Mucosa of descending colon (tissue), 3 donors: ENCODE results near the gene POLR3E. TPM values are rescaled to one million over a fixed set of nuclear protein-coding genes. Genes with fewer than 3 reads are reported as not detected.
"Not testable (repeated sequence)": the region's sequence is repeated elsewhere in the genome, so short reads cannot be mapped to it uniquely, and the experiment has no call there.

Source experiments
- ATAC-seq: fragments of 200-7000 bp; cut with Tn5 transposase; one replicate; pipeline ENCODE4 v1.9.1; 2020; ENCODE audit warnings: mild to moderate bottlenecking, moderate library complexity
- DNase-seq, 3 donors: peaks; one replicate each; pipeline ENCODE4 v3.0.0-alpha.2; 2020
- H3K36me3 ChIP-seq: fragments of 200-600 bp; one replicate; pipeline ENCODE4 v1.8.0; 2021; ENCODE audit warnings: low read depth, mild to moderate bottlenecking
- H3K4me1 ChIP-seq: fragments of 200-600 bp; one replicate; pipeline ENCODE4 v1.8.0; 2021; ENCODE audit warnings: low read depth, mild to moderate bottlenecking
- H3K4me3 ChIP-seq: fragments of 200-600 bp; one replicate; pipeline ENCODE4 v1.8.0; 2021; ENCODE audit warnings: mild to moderate bottlenecking
- H3K9me3 ChIP-seq: fragments of 200-600 bp; one replicate; pipeline ENCODE4 v1.8.0; 2021; ENCODE audit warnings: mild to moderate bottlenecking
- intact Hi-C, 2 donors: fragments of 100-400 bp; cut with DNase I in 1 of 2; cut with micrococcal nuclease in 1 of 2; formaldehyde crosslinking; loops; one replicate each; pipeline versions ENCODE4 v1.11.0 to v1.11.1; 2022; cut with DNase I, micrococcal nuclease
- total RNA-seq, 3 donors: library from RNA; stranded (reverse); fragmentation: NEBNext Ultra II Directional in 2 of 3; extraction: Animal tissue kit (Norgen Biotek cat#: 25700) in 2 of 3; gene quantifications; one replicate each; pipeline versions ENCODE4 v1.2.1 to v1.2.4, GENCODE V29; 2021 to 2023
- TF ChIP-seq, protein P1 (sequence below): fragments of 200-600 bp; IDR thresholded peaks from one replicate; pipeline ENCODE4 v1.8.0; 2022; ENCODE audit warnings: antibody characterized with exemption, mild to moderate bottlenecking
- donor health status: DM: no; HTN: no; CAD: no; lungs with moderate emphysema.
- donor health status: DM: no; HTN: no; CAD: no.
- donor health status: DM: no; HTN: yes; CAD: no.

Gene POLR3E
- total RNA-seq, 3 donors from 2014 or later = 37.7 to 54.5 (median 49.5) TPM

DNA sequence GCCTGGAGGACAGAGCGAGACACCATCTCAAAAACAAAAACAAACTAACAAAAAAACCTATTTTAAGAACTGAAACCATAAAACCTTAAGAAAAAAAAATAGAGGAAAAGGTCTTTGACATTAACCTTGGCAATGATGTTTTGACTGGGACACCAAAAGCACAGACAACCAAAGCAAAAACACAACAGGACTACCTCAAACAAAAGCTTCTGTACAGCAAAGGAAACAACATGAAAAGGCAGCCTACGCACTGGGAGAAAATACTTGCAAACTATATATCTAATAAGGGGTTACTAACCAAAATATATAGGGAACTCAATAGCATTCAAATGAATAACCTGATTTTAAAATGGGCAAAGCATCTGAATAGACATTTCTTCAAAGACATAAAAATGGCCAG is 44.9 kb downstream of the POLR3E start:
- Histone ChIP-seq H3K36me3 (peaks cover 1% of the 10 kb centered on the region), H3K9me3 (peaks cover 6% of the 10 kb centered on the region), H3K4me3 (no peak overlapping the region), H3K4me1 (no peaks in the 10 kb centered on the region)
- ATAC-seq (no peak), DNase-seq (no peak)
- TF ChIP-seq, protein P1, sequence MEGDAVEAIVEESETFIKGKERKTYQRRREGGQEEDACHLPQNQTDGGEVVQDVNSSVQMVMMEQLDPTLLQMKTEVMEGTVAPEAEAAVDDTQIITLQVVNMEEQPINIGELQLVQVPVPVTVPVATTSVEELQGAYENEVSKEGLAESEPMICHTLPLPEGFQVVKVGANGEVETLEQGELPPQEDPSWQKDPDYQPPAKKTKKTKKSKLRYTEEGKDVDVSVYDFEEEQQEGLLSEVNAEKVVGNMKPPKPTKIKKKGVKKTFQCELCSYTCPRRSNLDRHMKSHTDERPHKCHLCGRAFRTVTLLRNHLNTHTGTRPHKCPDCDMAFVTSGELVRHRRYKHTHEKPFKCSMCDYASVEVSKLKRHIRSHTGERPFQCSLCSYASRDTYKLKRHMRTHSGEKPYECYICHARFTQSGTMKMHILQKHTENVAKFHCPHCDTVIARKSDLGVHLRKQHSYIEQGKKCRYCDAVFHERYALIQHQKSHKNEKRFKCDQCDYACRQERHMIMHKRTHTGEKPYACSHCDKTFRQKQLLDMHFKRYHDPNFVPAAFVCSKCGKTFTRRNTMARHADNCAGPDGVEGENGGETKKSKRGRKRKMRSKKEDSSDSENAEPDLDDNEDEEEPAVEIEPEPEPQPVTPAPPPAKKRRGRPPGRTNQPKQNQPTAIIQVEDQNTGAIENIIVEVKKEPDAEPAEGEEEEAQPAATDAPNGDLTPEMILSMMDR = no peak
- intact Hi-C loops = no loop called here

DNA sequence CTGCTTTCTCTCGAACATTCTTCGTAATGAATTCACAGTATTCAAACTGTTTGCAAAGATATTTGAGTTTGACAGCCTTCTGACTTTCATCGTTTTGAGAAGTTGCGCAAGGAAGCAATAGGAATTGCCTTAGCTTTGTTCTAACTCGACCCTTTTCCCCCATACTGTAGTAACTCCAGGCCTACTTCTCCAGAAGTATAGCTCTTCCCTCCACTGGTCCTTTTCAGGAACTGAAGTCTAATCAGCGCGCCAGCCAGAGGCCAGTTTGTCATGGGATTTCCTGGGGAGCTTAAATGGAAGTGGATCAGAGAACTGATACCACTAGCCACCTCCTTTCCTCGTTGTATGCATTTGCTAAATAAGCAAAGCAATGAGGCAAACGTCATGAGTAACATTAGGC is 49.3 kb downstream of the POLR3E start:
- Histone ChIP-seq H3K4me3 (no peak overlapping the region), H3K9me3 (no peaks in the 10 kb centered on the region), H3K36me3 (peaks cover 10% of the 10 kb centered on the region), H3K4me1 (no peaks in the 10 kb centered on the region)
- DNase-seq = no peak
- intact Hi-C loops = no loop called here
- TF ChIP-seq, protein P1 = no peak
- peak; percentile 25 for ATAC-seq

- Histone ChIP-seq H3K9me3 (no peaks in the 10 kb centered on the region), H3K4me3 (no peak overlapping the region), H3K4me1 (no peaks in the 10 kb centered on the region), H3K36me3 (peaks cover 10% of the 10 kb centered on the region)
- TF ChIP-seq, protein P1 = no peak
- DNase-seq (no peak), ATAC-seq (no peak)
- intact Hi-C loops = no loop called here
These were observed 50.1 kb downstream of the POLR3E start for GRCh38 chr16:22347100-22347820.

DNA sequence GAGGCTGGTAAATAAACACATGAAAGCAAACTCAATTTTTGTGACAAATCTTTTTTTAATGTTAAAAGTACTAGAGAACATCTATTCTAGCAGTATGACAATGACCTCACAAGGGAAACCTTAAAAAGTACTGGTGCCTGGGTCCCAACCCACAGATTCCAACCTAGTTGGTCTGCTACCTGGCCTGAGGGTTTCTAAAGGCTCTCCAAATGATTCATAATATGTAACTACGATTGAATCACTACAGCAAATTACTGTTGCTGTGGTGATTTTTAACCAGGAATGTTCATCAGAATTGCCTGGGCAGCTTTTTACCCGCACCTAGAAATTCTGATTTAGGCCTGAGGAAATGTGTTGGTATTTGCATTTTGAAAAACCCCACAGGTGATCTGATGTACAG is 51.1 kb downstream of the POLR3E start:
- Histone ChIP-seq H3K4me3 (no peak overlapping the region), H3K4me1 (peaks cover 9% of the 10 kb centered on the region), H3K36me3 (peaks cover 10% of the 10 kb centered on the region), H3K9me3 (no peaks in the 10 kb centered on the region)
- TF ChIP-seq, protein P1 = no peak
- ATAC-seq = no peak
- DNase-seq = no peak
- intact Hi-C loops = no loop called here

DNA sequence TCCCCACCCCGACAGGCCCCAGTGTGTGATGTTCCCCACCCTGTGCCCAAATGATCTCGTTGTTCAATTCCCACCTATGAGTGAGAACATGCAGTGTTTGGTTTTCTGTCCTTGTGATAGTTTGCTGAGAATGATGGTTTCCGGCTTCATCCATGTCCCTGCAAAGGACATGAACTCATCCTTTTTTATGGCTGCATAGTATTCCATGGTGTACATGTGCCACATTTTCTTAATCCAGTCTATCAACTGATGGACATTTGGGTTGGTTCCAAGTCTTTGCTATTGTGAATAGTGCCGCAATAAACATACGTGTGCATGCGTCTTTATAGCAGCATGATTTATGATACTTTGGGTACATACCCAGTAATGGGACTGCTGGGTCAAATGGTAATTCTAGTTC is 53.8 kb downstream of the POLR3E start:
- DNase-seq, H3K4me3 ChIP-seq, ATAC-seq, H3K9me3 ChIP-seq, intact Hi-C loops, H3K36me3 ChIP-seq: not testable (repeated sequence)
- H3K4me1 ChIP-seq = peaks cover 18% of the 10 kb centered on the region

GRCh38 chr16:22352140-22352539 is 54.9 kb downstream of the POLR3E start:
- H3K9me3 ChIP-seq = no peaks in the 10 kb centered on the region

More at GRCh38 chr16:22352140-22352539, 54.9 kb downstream of the POLR3E start:
- no peak for ATAC-seq
- H3K4me3 ChIP-seq = no peak overlapping the region
- no peak for DNase-seq
- TF ChIP-seq, protein P1 = no peak
- peaks cover 8% of the 10 kb centered on the region for H3K36me3 ChIP-seq
- intact Hi-C loops = no loop called here
- H3K4me1 ChIP-seq = peaks cover 18% of the 10 kb centered on the region
